NCI-H774 (cell line): Measurements from ENCODE around the gene LHFPL6.
A peak's percentile ranks its signal among the peaks of the same experiment; 100 is the strongest.

Source experiments
- DNase-seq: peaks from one replicate; lab custom pipeline; 2025; lab: John Stamatoyannopoulos, UW

The LHFPL6 gene

GRCh38 chr13:39414339-39414738, 188.7 kb downstream of the LHFPL6 start:
- DNase-seq, result no peak

- DNase-seq, result no peak
These were observed 191.5 kb downstream of the LHFPL6 start for GRCh38 chr13:39411511-39411910.

GRCh38 chr13:39410964-39411363, 192.0 kb downstream of the LHFPL6 start:
- DNase-seq, result no peak

- no peak for DNase-seq
These were observed 192.7 kb downstream of the LHFPL6 start for GRCh38 chr13:39410096-39410901.

GRCh38 chr13:39408512-39408911, 194.5 kb downstream of the LHFPL6 start:
- DNase-seq, result no peak

GRCh38 chr13:39407786-39408185, 195.2 kb downstream of the LHFPL6 start:
- no peak for DNase-seq

- DNase-seq, result no peak
These were observed 195.9 kb downstream of the LHFPL6 start for GRCh38 chr13:39407138-39407537.

GRCh38 chr13:39406688-39407087, 196.3 kb downstream of the LHFPL6 start:
- DNase-seq, result peak; percentile 1

- no peak for DNase-seq
These were observed 197.3 kb downstream of the LHFPL6 start for GRCh38 chr13:39405596-39406205.

- DNase-seq, result no peak
These were observed 197.9 kb downstream of the LHFPL6 start for GRCh38 chr13:39405107-39405506.

- DNase-seq, result no peak
These were observed 199.9 kb downstream of the LHFPL6 start for GRCh38 chr13:39403106-39403505.

- DNase-seq, result no peak
These were observed 200.6 kb downstream of the LHFPL6 start for GRCh38 chr13:39402221-39402970.

GRCh38 chr13:39401756-39402155, 201.2 kb downstream of the LHFPL6 start:
- DNase-seq, result no peak

- no peak for DNase-seq
These were observed 201.8 kb downstream of the LHFPL6 start for GRCh38 chr13:39401046-39401705.

GRCh38 chr13:39399102-39399501, 203.9 kb downstream of the LHFPL6 start:
- DNase-seq, result no peak

- no peak for DNase-seq
These were observed 205.1 kb downstream of the LHFPL6 start for GRCh38 chr13:39397896-39398265.

GRCh38 chr13:39397226-39397895, 205.6 kb downstream of the LHFPL6 start:
- DNase-seq, result no peak

GRCh38 chr13:39394796-39395678, 208.0 kb downstream of the LHFPL6 start:
- DNase-seq, result no peak

GRCh38 chr13:39391761-39392160, 211.2 kb downstream of the LHFPL6 start:
- no peak for DNase-seq

- DNase-seq, result no peak
These were observed 214.0 kb downstream of the LHFPL6 start for GRCh38 chr13:39389013-39389412.
